ENCODE results near the gene TNF. TPM values are rescaled to one million over a fixed set of nuclear protein-coding genes. Genes with fewer than 3 reads are reported as not detected.

TNF gene
- total and polyA plus RNA-seq, 2 donors (not counting 3 experiments of a cell fraction or from before 2014, with no cell fraction given) = not detected

- DNase-seq (ENCODE audit: low read depth, low spot score) = peak; percentile 100
- Histone ChIP-seq H3K79me2 (ENCODE audit: control insufficient read depth, insufficient read depth, low read length) (peaks cover 41% of the 10 kb centered on the region), H3K9me1 (replicated peaks; ENCODE audit: control insufficient read depth, extremely low read depth, insufficient read depth, low read length) (no peaks in the 10 kb centered on the region), H4K20me1 (replicated peaks; ENCODE audit: control insufficient read depth, extremely low read depth, insufficient read depth, low read length) (no peaks in the 10 kb centered on the region), H3K36me3 (ENCODE audit: control insufficient read depth in 2 of 2, extremely low read depth in 1 of 2, insufficient read depth in 2 of 2, low read length in 2 of 2) (peaks cover 12 to 14% of the 10 kb centered on the region in 2 experiments), H3K9ac (replicated peaks; ENCODE audit: extremely low read depth, insufficient read depth, low read length) (peak overlapping the region; percentile 93), H3K27me3 (ENCODE audit: control insufficient read depth in 2 of 2, insufficient read depth in 2 of 2, low read length in 2 of 2) (no peaks in the 10 kb centered on the region), H3K4me1 (ENCODE audit: control insufficient read depth, extremely low read depth, insufficient read depth, low read length) (peaks cover 13% of the 10 kb centered on the region), H3K9me3 (replicated peaks; ENCODE audit: control insufficient read depth, insufficient read depth, low read length) (no peaks in the 10 kb centered on the region), H3K4me3 (replicated peaks in 1 of 3; ENCODE audit: insufficient read depth in 1 of 3, low read depth in 1 of 3, low read length in 3 of 3) (peak overlapping the region in 2 of 3 experiments; percentile 57 to 80), H3K27ac (ENCODE audit: insufficient read depth, low read depth, low read length) (peak overlapping the region; percentile 95), H2AFZ (ENCODE audit: low read depth, low read length) (peak overlapping the region; percentile 65), H3K4me2 (ENCODE audit: insufficient read depth, low read length) (peak overlapping the region; percentile 87)
- CTCF ChIA-PET = interaction anchor here (0.7 to 3.9 kb wide), 4 partner anchors 21 to 244 kb away, joined by 3 to 18 read pairs (median 4); partner anchors contain the start of gene BAG6
- no peak for TF ChIP-seq FOS (IDR thresholded peaks at IDR 0.05; ENCODE audit: borderline replicate concordance, insufficient read depth, low read length)
- no peak for TF ChIP-seq GATA2 (IDR thresholded peaks at IDR 0.05; ENCODE audit: insufficient read depth, insufficient read length, low read depth, low read length)
- TF ChIP-seq POLR2AphosphoS5 (IDR thresholded peaks at IDR 0.05; ENCODE audit: insufficient read depth, low read depth, low read length) = peak; percentile 56
- TF ChIP-seq MAX (IDR thresholded peaks at IDR 0.05; ENCODE audit: insufficient read depth, insufficient read length) = peak; percentile 51
- no peak for TF ChIP-seq CTCF (IDR thresholded peaks at IDR 0.05; ENCODE audit: extremely low read depth in 1 of 2, insufficient read depth in 1 of 2, low read depth in 1 of 2, low read length in 2 of 2)
- TF ChIP-seq EZH2 (IDR thresholded peaks at IDR 0.05; ENCODE audit: borderline replicate concordance, low read depth, low read length, severe bottlenecking) = no peak
- peak; percentile 85 for TF ChIP-seq JUN (IDR thresholded peaks at IDR 0.05; ENCODE audit: borderline replicate concordance, insufficient read depth, insufficient read length, low read depth)
- peak; percentile 73 for TF ChIP-seq POLR2A (IDR thresholded peaks at IDR 0.05; ENCODE audit: low read depth, low read length)
- TF ChIP-seq MYC (IDR thresholded peaks at IDR 0.05; ENCODE audit: low read depth, low read length) = no peak
- dilution Hi-C loops (cut with MboI; ENCODE audit: extremely low pct_ligation_motif_present, low sequenced_read_pairs) = no loop called here
- intact Hi-C loops (cut with micrococcal nuclease) = loop anchor here (1.0 to 5.0 kb wide), 9 partner anchors 32 to 243 kb away; partner anchors contain the start of genes ABHD16A, BAG6, DDX39B and HSPA1B
- POLR2A ChIA-PET = interaction anchor here (1.2 to 1.6 kb wide), 2 partner anchors 39 to 41 kb away, joined by 3 read pairs; partner anchors contain the start of gene C6orf47
- BruUV-seq (replicated peaks) = TSS peak; percentile 89
- peak; percentile 99 for FAIRE-seq
These were observed 44.6 kb downstream of the TNF start for GRCh38 chr6:31619805-31620585.

Measured in endothelial cell of umbilical vein (primary cell).